Thyroid gland (tissue), 4 donors: ENCODE results near the gene EVI5L. TPM values are rescaled to one million over a fixed set of nuclear protein-coding genes. Genes with fewer than 3 reads are reported as not detected.

Experiments used
- DNase-seq, 2 donors: peaks; one replicate each; pipeline ENCODE4 v3.0.0-alpha.2; 2019
- H3K27ac ChIP-seq, 3 donors: fragments of 200-600 bp; sonication (generic); 1 replicate in 2 of 3; 2 replicates in 1 of 3; pipeline ENCODE4 v1.5.1; 2016 to 2019; ENCODE audit warnings: mild to moderate bottlenecking in 1 of 3, moderate library complexity in 1 of 3
- H3K27me3 ChIP-seq: fragments of 200-600 bp; sonication (generic); one replicate; pipeline ENCODE4 v1.5.1; 2019
- H3K36me3 ChIP-seq, 2 donors: fragments of 200-600 bp; sonication (generic); one replicate each; pipeline ENCODE4 v1.5.1; 2016 to 2019
- H3K4me1 ChIP-seq, 2 donors: fragments of 200-600 bp; sonication (generic); one replicate each; pipeline ENCODE4 v1.5.1; 2017 to 2019
- H3K4me3 ChIP-seq, 3 donors: fragments of 200-600 bp; sonication (generic); replicated peaks in 1 of 3; 1 replicate in 2 of 3; 2 replicates in 1 of 3; pipeline ENCODE4 v1.5.1; 2016; ENCODE audit warnings: mild to moderate bottlenecking in 1 of 3
- H3K9me3 ChIP-seq: fragments of 200-600 bp; sonication (generic); one replicate; pipeline ENCODE4 v1.5.1; 2017
- CTCF ChIP-seq, 6 experiments: fragments of 200-600 bp in 3 of 6; fragments of 450-650 bp in 3 of 6; sonication (generic) in 3 of 6; IDR thresholded peaks; one replicate each; pipeline ENCODE4 v1.5.1; 2016 to 2019; ENCODE audit warnings: antibody characterized with exemption in 6 of 6, mild to moderate bottlenecking in 2 of 6, inconsistent platforms in 1 of 6, moderate library complexity in 1 of 6
- POLR2A ChIP-seq, 2 donors: fragments of 450-650 bp; IDR thresholded peaks; one replicate each; pipeline ENCODE4 v1.6.1; 2017; ENCODE audit warnings: antibody characterized with exemption in 2 of 2, mild to moderate bottlenecking in 2 of 2, moderate library complexity in 1 of 2
- WGBS, 2 donors: methylation state at CpG; one replicate each; pipeline ENCODE4 v1.1.5; 2017; 5-methylcytosine and 5-hydroxymethylcytosine counted together
- intact Hi-C: fragments of 100-400 bp; cut with DNase I; formaldehyde crosslinking; loops from one replicate; pipeline ENCODE4 v1.15.1; 2023
- total RNA-seq, 4 donors: library from RNA; depleted of rRNA; stranded (reverse); fragments of >200 nt; gene quantifications; one replicate each; pipeline ENCODE4 v1.2.3, GENCODE V29; 2016

EVI5L gene
- total RNA-seq, 4 donors from 2014 or later, result 9.8 to 29.3 (median 21.8) TPM

GRCh38 chr19:7831452-7831851 lies 1.4 kb downstream of the EVI5L start:
- no peaks in the 10 kb centered on the region for H3K36me3 ChIP-seq
- H3K27me3 ChIP-seq, result no peaks in the 10 kb centered on the region
- DNase-seq, result no peak
- intact Hi-C loops, result no loop called here
- H3K4me3 ChIP-seq, result no peak overlapping the region
- 69 to 73% methylated on average over 10 of the region's 10 CpGs for WGBS, 2 donors
- no peaks in the 10 kb centered on the region for H3K9me3 ChIP-seq
- TF ChIP-seq CTCF (IDR thresholded peaks at IDR 0.05) (no peak), POLR2A (IDR thresholded peaks at IDR 0.05) (no peak)
- no peak overlapping the region for H3K27ac ChIP-seq
- peaks cover 10 to 25% of the 10 kb centered on the region in 2 donors for H3K4me1 ChIP-seq

- Histone ChIP-seq H3K4me1 (peaks cover 10 to 25% of the 10 kb centered on the region in 2 donors), H3K9me3 (no peaks in the 10 kb centered on the region), H3K36me3 (no peaks in the 10 kb centered on the region), H3K27me3 (no peaks in the 10 kb centered on the region), H3K4me3 (no peak overlapping the region), H3K27ac (no peak overlapping the region)
- WGBS, 2 donors, result 87 to 89% methylated on average over 13 to 17 of the region's 17 CpGs
- no peak for TF ChIP-seq POLR2A (IDR thresholded peaks at IDR 0.05)
- TF ChIP-seq CTCF (IDR thresholded peaks at IDR 0.05), result no peak
- intact Hi-C loops, result no loop called here
- DNase-seq, result no peak
These were observed 2.0 kb downstream of the EVI5L start for GRCh38 chr19:7832009-7832408.

GRCh38 chr19:7832781-7833180 lies 2.8 kb downstream of the EVI5L start:
- WGBS, 2 donors, result 73 to 75% methylated on average over 12 of the region's 12 CpGs
- Histone ChIP-seq H3K9me3 (no peaks in the 10 kb centered on the region), H3K4me1 (peaks cover 10 to 25% of the 10 kb centered on the region in 2 donors), H3K27ac (no peak overlapping the region), H3K27me3 (no peaks in the 10 kb centered on the region), H3K36me3 (no peaks in the 10 kb centered on the region), H3K4me3 (no peak overlapping the region)
- no peak for TF ChIP-seq CTCF (IDR thresholded peaks at IDR 0.05)
- DNase-seq, result no peak
- intact Hi-C loops, result no loop called here

- 66 to 80% methylated on average over 18 to 22 of the region's 23 CpGs for WGBS, 2 donors
- DNase-seq, result peak; percentile 92 to 95
- no peaks in the 10 kb centered on the region for H3K27me3 ChIP-seq
- no peaks in the 10 kb centered on the region for H3K36me3 ChIP-seq
- peaks cover 10 to 25% of the 10 kb centered on the region in 2 donors for H3K4me1 ChIP-seq
- intact Hi-C loops, result no loop called here
- H3K4me3 ChIP-seq, result no peak overlapping the region
- TF ChIP-seq POLR2A (IDR thresholded peaks at IDR 0.05) (no peak), CTCF (IDR thresholded peaks at IDR 0.05) (no peak)
- no peaks in the 10 kb centered on the region for H3K9me3 ChIP-seq
- no peak overlapping the region for H3K27ac ChIP-seq
These were observed 3.4 kb downstream of the EVI5L start for GRCh38 chr19:7833225-7834099.

GRCh38 chr19:7839476-7839875 lies 9.5 kb downstream of the EVI5L start:
- Histone ChIP-seq H3K36me3 (no peaks in the 10 kb centered on the region), H3K27ac (no peak overlapping the region), H3K4me3 (no peak overlapping the region), H3K9me3 (no peaks in the 10 kb centered on the region), H3K27me3 (no peaks in the 10 kb centered on the region), H3K4me1 (no peaks in the 10 kb centered on the region)
- 91 to 94% methylated on average over 6 of the region's 6 CpGs for WGBS, 2 donors
- DNase-seq, result no peak
- no peak for TF ChIP-seq POLR2A (IDR thresholded peaks at IDR 0.05)
- TF ChIP-seq CTCF (IDR thresholded peaks at IDR 0.05), result no peak
- intact Hi-C loops, result no loop called here
